ENCODE data around the gene MARCHF10. TPM values are rescaled to one million over a fixed set of nuclear protein-coding genes. Genes with fewer than 3 reads are reported as not detected.

Gene MARCHF10
- total and polyA plus RNA-seq, 2 of the 13 experiments (the other 11 are each of a cell fraction or from before 2014, with no cell fraction given): not detected

DNA sequence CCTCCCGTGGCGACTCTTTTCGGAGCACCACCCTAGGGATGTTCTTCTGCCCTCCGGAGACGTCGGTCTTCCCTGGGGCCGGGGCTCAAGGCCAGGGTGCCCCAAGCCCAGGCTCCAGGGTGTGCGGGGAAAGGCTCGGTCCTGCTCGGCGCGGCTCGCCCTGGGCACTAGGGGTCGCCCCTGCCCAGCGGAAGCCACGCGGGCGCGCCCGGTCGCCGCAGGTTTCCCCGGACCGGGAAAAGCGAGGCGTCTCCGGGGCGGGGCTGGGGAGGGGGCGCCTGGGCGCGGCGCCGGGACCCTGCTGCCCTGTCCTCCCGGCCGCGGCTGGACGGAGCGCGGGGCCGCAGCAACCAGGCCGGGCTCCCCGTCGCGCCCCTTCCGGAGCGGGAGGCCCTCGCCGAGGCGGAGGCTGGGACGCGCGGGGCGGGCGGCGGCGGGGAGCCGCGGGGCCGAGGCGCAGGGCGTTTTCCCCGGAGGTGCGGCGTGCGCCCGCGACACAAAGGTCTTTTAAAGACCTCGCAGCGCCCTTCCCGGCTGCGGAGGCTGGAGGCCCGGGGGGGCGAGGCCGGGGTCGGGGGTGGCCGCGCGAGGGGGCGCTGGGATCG, 104.2 kb downstream of the MARCHF10 start (continued):
- TF ChIP-seq FOXC1 (CRISPR knock-in tag; IDR thresholded peaks at IDR 0.05; ENCODE audit: borderline replicate concordance): no peak
- TF ChIP-seq MEIS1 (CRISPR knock-in tag; IDR thresholded peaks at IDR 0.05; ENCODE audit: borderline replicate concordance): 0 out of 2 replicates have a peak, but pooled peaks have one; percentile 21
- no peak for TF ChIP-seq HHEX (CRISPR knock-in tag; IDR thresholded peaks at IDR 0.05)
- TF ChIP-seq MAFK (conservative IDR thresholded peaks at IDR 0.05 in 1 of 2, IDR thresholded peaks at IDR 0.05 in 1 of 2; ENCODE audit: low read length in 2 of 2): no peak
- no peak for TF ChIP-seq SKI (IDR thresholded peaks at IDR 0.05; ENCODE audit: partially characterized antibody)
- peak; percentile 40; the same call in 1 of the 2 replicates for TF ChIP-seq ZNF263 (CRISPR knock-in tag; IDR thresholded peaks at IDR 0.05)
- TF ChIP-seq ZNF766 (CRISPR knock-in tag; IDR thresholded peaks at IDR 0.05; ENCODE audit: borderline replicate concordance): no peak; the same call in 1 of the 2 replicates
- no peak for TF ChIP-seq THYN1 (CRISPR knock-in tag; IDR thresholded peaks at IDR 0.05; ENCODE audit: borderline replicate concordance, low read depth)
- TF ChIP-seq NFE2 (CRISPR knock-in tag; IDR thresholded peaks at IDR 0.05): no peak
- TF ChIP-seq ZFX (CRISPR knock-in tag; IDR thresholded peaks at IDR 0.05; ENCODE audit: low read depth): peak; percentile 53; the same call in 1 of the 2 replicates
- TF ChIP-seq PHB2 (IDR thresholded peaks at IDR 0.05; ENCODE audit: partially characterized antibody): no peak
- TF ChIP-seq RFXAP (CRISPR knock-in tag; IDR thresholded peaks at IDR 0.05; ENCODE audit: borderline replicate concordance): no peak
- TF ChIP-seq GMEB2 (CRISPR knock-in tag; IDR thresholded peaks at IDR 0.05; ENCODE audit: low read depth): no peak
- peak; percentile 93; the same call in 1 of the 2 replicates for TF ChIP-seq MTF2 (CRISPR knock-in tag; IDR thresholded peaks at IDR 0.05; ENCODE audit: borderline replicate concordance)
- 0 out of 2 replicates have a peak, but pooled peaks have one; percentile 12 for TF ChIP-seq HMG20B (CRISPR knock-in tag; conservative IDR thresholded peaks at IDR 0.05)
- TF ChIP-seq MBNL3 (CRISPR knock-in tag; conservative IDR thresholded peaks at IDR 0.05): no peak
- no peak for TF ChIP-seq ZNF224 (CRISPR knock-in tag; IDR thresholded peaks at IDR 0.05)
- TF ChIP-seq, protein P1, sequence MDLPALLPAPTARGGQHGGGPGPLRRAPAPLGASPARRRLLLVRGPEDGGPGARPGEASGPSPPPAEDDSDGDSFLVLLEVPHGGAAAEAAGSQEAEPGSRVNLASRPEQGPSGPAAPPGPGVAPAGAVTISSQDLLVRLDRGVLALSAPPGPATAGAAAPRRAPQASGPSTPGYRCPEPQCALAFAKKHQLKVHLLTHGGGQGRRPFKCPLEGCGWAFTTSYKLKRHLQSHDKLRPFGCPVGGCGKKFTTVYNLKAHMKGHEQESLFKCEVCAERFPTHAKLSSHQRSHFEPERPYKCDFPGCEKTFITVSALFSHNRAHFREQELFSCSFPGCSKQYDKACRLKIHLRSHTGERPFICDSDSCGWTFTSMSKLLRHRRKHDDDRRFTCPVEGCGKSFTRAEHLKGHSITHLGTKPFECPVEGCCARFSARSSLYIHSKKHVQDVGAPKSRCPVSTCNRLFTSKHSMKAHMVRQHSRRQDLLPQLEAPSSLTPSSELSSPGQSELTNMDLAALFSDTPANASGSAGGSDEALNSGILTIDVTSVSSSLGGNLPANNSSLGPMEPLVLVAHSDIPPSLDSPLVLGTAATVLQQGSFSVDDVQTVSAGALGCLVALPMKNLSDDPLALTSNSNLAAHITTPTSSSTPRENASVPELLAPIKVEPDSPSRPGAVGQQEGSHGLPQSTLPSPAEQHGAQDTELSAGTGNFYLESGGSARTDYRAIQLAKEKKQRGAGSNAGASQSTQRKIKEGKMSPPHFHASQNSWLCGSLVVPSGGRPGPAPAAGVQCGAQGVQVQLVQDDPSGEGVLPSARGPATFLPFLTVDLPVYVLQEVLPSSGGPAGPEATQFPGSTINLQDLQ (CRISPR knock-in tag; IDR thresholded peaks at IDR 0.05): no peak
- no peak for TF ChIP-seq KDM6A (CRISPR knock-in tag; IDR thresholded peaks at IDR 0.05; ENCODE audit: low read depth)
- no peak for TF ChIP-seq SMAD9 (CRISPR knock-in tag; IDR thresholded peaks at IDR 0.05)
- TF ChIP-seq ZNF230 (CRISPR knock-in tag; IDR thresholded peaks at IDR 0.05): no peak
- TF ChIP-seq PHF20 (CRISPR knock-in tag; IDR thresholded peaks at IDR 0.05): no peak
- no peak for TF ChIP-seq SSRP1 (CRISPR knock-in tag; IDR thresholded peaks at IDR 0.05)
- peak; percentile 53; the same call in 1 of the 2 replicates for TF ChIP-seq HINFP (CRISPR knock-in tag; IDR thresholded peaks at IDR 0.05; ENCODE audit: low read depth)
- no peak for TF ChIP-seq TP53 (CRISPR knock-in tag; conservative IDR thresholded peaks at IDR 0.05)
